Measurements from ENCODE around the gene SPATS2.
A peak's percentile ranks its signal among the peaks of the same experiment; 100 is the strongest.
"Not testable (repeated sequence)": the region's sequence is repeated elsewhere in the genome, so short reads cannot be mapped to it uniquely, and the experiment has no call there.

The SPATS2 gene

GRCh38 chr12:49478949-49479664, 111.8 kb downstream of the SPATS2 start:
- no peak for DNase-seq

DNA sequence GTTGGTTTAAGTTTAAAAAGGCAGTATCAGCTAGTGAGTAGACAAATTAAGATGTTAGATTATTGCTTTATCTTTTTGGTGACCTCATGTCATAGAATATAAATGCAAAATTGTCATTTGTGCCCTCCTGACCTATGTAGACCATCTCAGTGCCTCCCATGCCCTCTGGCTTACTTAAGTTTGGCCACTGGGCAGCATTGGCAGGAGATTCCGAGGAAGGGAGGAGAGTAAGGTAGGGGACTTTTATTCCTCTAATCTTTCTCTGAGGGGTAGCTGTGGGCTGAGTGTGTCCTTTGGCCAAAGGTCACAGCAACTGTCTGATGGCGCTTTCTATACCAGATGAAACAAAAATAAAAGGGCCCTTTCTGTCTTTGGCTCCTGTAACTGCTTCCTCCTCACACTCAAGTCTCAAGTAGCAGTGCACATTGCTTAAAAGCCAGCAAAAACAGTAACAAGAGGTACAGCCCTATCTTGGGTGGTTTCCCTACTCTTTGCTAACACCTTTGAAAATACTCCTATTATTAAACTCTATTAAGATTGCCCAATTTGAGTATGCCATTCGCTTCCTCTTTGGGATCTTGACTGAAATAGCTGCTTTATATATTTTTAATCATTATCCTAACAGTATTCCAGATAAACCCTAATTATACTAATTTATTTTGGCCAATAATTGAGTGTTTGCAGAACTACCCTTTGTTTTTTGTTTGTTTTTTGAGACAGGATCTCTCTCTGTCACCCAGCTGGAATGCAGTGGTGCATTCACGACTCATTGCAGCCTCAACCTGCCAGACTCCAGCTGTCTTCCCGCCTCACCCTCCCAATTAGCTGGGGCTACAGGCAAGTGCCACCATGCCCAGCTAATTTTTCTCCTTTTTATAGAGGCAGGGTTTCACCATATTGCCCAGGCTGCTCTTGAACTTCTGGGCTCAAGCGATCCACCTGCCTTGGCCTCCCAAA, 115.1 kb downstream of the SPATS2 start:
- peak; percentile 40 for DNase-seq

GRCh38 chr12:49483619-49484018, 116.4 kb downstream of the SPATS2 start:
- DNase-seq, result no peak

DNA sequence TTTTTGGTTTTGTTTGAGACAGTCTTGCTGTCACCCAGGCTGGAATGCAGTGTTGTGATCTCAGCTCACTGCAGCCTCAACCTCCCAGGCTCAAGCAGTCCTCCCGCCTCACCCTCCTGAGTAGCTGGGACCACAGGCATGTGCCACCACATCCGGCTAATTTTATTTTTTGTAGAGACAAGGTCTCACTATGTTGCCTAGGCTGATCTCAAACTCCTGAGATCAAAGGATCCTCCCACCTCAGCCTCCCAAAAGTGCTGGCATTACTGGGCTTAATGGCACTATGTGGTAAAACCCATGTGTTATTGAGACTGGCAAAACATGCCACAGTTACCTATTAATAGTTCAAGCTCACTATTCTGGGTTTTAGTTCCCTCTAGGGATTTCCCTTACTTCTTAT, 120.3 kb downstream of the SPATS2 start:
- no peak for DNase-seq

DNA sequence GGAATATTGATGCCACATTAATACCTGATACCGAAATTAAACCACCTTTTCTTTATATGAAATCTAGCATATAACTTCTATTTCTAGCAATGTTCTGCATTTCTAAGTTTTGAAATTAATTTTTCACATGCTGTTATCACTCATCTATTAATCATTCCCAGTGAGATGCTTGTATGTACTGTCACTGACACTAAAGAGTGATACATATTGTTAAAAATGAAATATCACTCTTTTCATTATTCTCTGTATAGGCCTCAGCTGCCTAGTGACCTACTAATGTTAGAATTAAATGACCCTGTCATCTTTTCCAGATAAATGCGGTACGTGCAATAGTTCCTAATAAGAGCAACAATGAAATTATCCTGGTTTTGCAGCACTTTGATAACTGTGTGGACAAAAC, 121.9 kb downstream of the SPATS2 start:
- DNase-seq, result no peak

DNA sequence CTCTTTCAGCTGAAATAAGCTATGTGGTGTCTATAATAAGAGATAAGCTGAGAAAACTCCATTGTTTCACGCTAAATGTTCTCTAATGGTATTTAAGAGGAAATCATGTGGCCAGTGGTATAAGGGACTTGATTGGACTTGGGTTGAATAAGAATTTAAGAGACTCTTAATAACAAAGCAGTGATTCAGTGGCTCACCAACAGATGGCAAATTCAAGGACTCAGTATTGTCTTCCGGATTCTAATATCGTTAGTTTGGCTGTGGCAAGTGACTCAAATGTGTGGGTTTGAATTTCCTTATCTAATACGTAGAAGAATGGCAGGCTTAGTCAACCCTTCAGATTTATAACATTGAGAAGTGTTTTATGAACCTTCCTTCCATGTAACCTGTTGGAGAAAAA, 122.5 kb downstream of the SPATS2 start:
- DNase-seq, result no peak

GRCh38 chr12:49491823-49492222, 124.6 kb downstream of the SPATS2 start:
- no peak for DNase-seq

DNA sequence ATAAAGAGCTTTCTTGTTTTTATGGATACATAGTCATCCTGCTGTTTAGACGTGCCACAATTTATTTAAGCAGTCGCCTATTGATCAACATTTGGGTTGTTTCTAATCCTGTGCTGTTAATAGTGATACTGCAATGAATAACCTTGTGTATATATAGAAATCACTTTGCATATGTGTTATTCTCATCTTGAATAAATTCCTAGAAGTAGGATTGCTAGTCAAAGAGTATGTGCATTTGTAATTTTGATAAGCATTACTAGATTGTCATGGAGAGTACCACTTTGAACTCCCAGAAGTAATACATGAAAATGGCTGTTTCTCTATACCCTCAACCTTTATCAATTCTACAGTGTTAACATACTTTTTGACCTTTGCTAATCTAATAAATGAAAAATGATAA, 126.6 kb downstream of the SPATS2 start:
- no peak for DNase-seq

- no peak for DNase-seq
Measured at GRCh38 chr12:49496417-49497360, 129.4 kb downstream of the SPATS2 start.

DNA sequence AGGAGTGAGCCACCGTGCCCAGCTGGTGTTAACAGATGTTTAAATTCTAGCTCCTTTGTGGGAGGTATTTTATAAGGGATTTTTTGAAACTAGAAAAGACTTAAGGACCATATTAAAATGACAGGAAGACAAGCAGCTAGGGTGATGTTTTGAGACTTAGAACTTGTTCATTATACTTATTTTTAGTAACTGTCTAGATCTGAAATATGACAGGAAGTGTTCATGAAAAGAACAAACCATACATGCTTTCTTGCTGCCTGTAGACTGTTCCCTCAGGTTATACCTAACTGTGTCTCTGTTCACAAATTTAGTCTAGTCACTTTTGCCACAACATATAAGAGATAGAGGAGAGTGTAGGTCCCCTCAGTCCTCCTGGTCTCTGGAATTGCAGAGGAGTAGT, 134.6 kb downstream of the SPATS2 start:
- no peak for DNase-seq

DNA sequence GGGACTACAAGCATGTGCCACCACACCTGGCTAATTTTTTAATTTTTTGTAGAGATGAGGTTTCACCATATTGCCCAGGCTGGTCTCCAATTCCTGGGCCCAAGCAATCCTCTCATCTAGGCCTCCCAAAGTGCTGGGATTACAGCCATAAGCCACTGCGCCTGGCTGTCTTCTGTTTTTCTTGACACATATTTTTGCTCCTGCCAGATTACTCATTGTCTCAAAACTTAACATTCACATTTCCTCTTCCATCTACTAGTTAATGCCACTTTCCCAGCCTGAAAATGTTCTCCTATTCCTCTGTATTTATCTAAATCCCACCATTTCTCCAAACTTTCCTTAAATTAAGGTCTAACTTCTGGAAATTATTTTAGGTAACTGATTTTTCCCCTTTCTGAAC, 135.3 kb downstream of the SPATS2 start:
- DNase-seq, result no peak

GRCh38 chr12:49503674-49504180, 136.5 kb downstream of the SPATS2 start:
- no peak for DNase-seq

- DNase-seq, result no peak
Measured at GRCh38 chr12:49505672-49506071, 138.4 kb downstream of the SPATS2 start.

DNA sequence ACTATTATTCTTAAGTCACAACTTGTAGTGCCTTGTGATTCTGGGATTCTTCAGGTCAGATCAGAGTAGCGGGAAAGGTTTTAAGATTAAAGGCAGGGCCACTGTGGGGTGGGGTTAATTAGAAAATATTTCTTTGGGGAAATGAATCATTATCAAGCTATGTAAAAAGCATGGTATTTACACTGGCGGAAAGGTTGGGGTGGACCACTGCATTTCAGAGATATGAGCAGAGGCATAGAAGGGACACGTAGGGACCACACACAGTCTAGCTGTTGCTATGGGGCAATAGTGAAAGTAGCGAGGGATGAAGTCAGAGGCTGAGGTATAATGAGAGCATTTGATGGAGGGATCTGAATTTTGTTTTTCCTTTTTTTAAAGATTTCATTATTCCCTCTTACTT, 139.9 kb downstream of the SPATS2 start:
- DNase-seq, result no peak

DNA sequence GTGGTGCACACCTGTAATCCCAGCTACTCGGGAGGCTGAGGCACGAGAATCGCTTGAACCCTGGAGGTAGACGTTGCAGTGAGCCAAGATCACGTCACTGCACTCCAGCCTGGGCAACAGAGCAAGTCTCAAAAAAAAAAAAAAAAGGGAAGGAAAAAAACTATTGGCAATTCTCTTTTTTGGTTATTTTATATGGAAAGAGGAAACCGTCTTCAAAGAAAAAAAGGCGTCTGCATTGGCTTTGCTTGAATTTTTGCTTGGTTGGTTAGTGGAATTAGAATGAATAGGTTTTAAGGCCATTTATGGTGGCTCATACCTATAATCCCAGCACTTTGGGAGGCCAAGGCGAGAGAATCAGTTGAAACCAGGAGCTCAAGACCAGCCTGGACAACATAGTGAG, 142.4 kb downstream of the SPATS2 start:
- not testable (repeated sequence) for DNase-seq

DNA sequence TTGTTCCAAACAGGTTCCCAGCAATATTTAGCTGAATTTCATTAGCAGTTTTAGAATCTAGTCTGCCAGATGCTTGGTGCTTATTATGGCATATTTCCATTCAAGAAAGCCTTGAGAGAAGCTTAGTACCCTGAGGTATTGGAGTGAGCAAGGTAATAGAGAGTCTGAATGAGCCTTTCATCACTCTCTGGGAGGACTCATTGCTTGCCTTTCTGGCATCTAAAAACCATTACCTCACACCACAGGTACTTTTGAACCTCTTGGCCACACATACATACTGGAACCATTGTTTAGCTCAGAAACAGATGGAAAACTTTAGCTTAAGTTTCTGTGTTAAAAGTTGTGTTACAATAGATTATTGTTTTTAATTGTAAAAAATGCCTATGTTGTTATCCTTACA, 144.1 kb downstream of the SPATS2 start:
- DNase-seq, result no peak

- DNase-seq, result no peak
Measured at GRCh38 chr12:49512546-49512945, 145.3 kb downstream of the SPATS2 start.

DNA sequence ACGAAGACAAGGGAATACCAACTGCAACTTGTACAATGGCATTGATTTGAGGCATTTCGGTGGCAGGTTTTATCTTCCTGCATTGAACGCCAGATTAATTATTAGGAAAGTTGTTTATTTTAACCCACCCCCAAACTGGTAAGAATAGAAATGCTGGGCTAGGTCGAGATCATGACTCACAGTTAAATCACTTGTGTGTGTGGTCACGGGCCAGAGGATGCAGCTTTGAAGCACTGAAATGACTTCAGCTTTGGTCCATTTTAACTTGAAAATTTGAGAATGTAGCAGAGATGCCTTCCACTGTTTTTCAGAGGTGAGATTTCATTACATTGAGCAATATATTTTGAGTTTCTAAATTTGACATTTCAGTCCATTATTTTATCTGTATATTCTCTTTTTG, 148.0 kb downstream of the SPATS2 start:
- DNase-seq, result no peak

- no peak for DNase-seq
Measured at GRCh38 chr12:49518914-49519573, 151.8 kb downstream of the SPATS2 start.

GRCh38 chr12:49519574-49519936, 152.3 kb downstream of the SPATS2 start:
- no peak for DNase-seq

- no peak for DNase-seq
Measured at GRCh38 chr12:49521389-49521788, 154.1 kb downstream of the SPATS2 start.

DNA sequence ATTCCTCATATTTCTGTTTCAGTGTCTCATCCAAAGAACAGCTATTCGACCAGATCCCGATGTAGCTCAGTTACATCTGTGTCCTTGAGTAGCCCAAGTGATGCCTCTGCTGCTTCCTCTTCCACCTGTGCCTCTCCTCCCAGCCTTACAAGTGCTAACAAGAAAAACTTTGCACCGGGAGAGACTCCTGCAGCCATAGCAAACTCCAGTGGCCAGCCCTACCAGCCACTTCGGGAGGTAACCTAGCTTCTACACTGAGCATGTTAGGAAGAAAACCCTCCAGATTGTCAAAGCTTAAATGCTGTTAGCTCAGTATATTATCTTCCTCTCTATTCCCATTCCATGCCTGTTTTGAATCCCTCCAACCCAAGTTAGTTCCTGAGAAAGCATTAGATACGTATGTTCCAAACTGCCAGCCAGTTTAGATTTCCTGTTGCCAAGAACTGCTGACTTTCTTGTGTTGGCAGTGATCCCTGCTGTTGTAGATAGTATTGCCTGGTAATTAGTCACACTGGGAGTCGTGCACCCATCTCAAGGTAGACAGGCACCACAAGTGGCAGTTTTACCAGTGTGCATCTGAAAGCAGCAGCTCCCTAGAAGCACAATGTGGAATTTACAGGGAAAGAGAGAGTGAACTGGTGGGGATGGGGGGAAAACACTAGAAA, 157.5 kb downstream of the SPATS2 start:
- DNase-seq, result no peak

All from NCI-H1417 treated with DMSO at 0.1 percent for 48 hours (cell line).